HepG2 (cell line): Measurements from ENCODE around the gene SNX21. TPM values are rescaled to one million over a fixed set of nuclear protein-coding genes. Genes with fewer than 3 reads are reported as not detected.
A peak's percentile ranks its signal among the peaks of the same experiment; 100 is the strongest.

Experiments used
- CC2D1A ChIP-seq: sonication (generic); formaldehyde crosslinking; IDR thresholded peaks from 2 replicates; pipeline ENCODE4 v1.8.1; 2023; ENCODE audit warnings: mild to moderate bottlenecking, missing genetic modification reagents
- CHD2 ChIP-seq: IDR thresholded peaks from 2 replicates; pipeline ENCODE4 v1.6.1; 2011; ENCODE audit warnings: low read depth, low read length, improper control_type of control experiment
- PATZ1 ChIP-seq: sonication (generic); formaldehyde crosslinking; IDR thresholded peaks from 2 replicates; pipeline ENCODE4 v1.4.0; 2020; ENCODE audit warnings: missing genetic modification reagents
- ZNF567 ChIP-seq: sonication (generic); formaldehyde crosslinking; IDR thresholded peaks from 2 replicates; pipeline ENCODE4 v1.8.1; 2023; ENCODE audit warnings: mild to moderate bottlenecking, missing genetic modification reagents, borderline replicate concordance
- ZNF773 ChIP-seq: sonication (generic); formaldehyde crosslinking; IDR thresholded peaks from 2 replicates; pipeline ENCODE4 v1.4.0; 2020; ENCODE audit warnings: missing genetic modification reagents, borderline replicate concordance
- polyA plus RNA-seq, 8 experiments: library from polyadenylated mRNA; depleted of rRNA in 3 of 8; stranded (reverse) in 7 of 8; unstranded in 1 of 8; fragments of >200 nt; fragmentation: Illumina TruSeq in 4 of 8; extraction: Trizol in 4 of 8; gene quantifications; 2 replicates each; pipeline versions ENCODE4 v1.2.1 to v1.2.3, GENCODE V29; 2011 to 2016; ENCODE audit warnings: low read depth in 4 of 8, missing spikeins in 1 of 8, mixed read lengths in 1 of 8; ENCODE audit not compliant: insufficient read depth in 1 of 8
- total RNA-seq, 5 experiments: library from RNA; depleted of rRNA; stranded (reverse); fragments of >200 nt; fragmentation: Illumina TruSeq; extraction: Trizol; gene quantifications; 2 replicates each; pipeline ENCODE4 v1.2.3, GENCODE V29; 2016; ENCODE audit warnings: low read depth in 1 of 5
- TF ChIP-seq, protein P1 (sequence below): sonication (generic); formaldehyde crosslinking; IDR thresholded peaks from 2 replicates; pipeline ENCODE4 v1.5.1; 2020; ENCODE audit warnings: missing genetic modification reagents, mild to moderate bottlenecking, borderline replicate concordance
- TF ChIP-seq, protein P2 (sequence below): sonication (generic); formaldehyde crosslinking; IDR thresholded peaks from 2 replicates; pipeline ENCODE4 v1.4.0; 2020; ENCODE audit warnings: mild to moderate bottlenecking, low read depth, missing genetic modification reagents
- TF ChIP-seq, protein P3 (sequence below): sonication (generic); formaldehyde crosslinking; IDR thresholded peaks from 2 replicates; pipeline ENCODE4 v1.5.0; 2020; ENCODE audit warnings: mild to moderate bottlenecking, missing genetic modification reagents, borderline replicate concordance
- TF ChIP-seq, protein P4 (sequence below): sonication (generic); formaldehyde crosslinking; IDR thresholded peaks from 2 replicates; pipeline ENCODE4 v1.4.0; 2020; ENCODE audit warnings: low read depth, mild to moderate bottlenecking, missing genetic modification reagents
- TF ChIP-seq, protein P5 (sequence below): sonication (generic); formaldehyde crosslinking; IDR thresholded peaks from 2 replicates; pipeline ENCODE4 v1.8.1; 2023; ENCODE audit warnings: mild to moderate bottlenecking, inconsistent platforms, moderate library complexity, missing genetic modification reagents, borderline replicate concordance

The SNX21 gene
- total and polyA plus RNA-seq, 2 of the 13 experiments (the other 11 are each of a cell fraction or from before 2014, with no cell fraction given): 7.7 to 12.8 TPM

GRCh38 chr20:45857114-45857881, 23.7 kb downstream of the SNX21 start, which contains the start of the genes ACOT8 and ZSWIM3 (continued):
- TF ChIP-seq, protein P1, sequence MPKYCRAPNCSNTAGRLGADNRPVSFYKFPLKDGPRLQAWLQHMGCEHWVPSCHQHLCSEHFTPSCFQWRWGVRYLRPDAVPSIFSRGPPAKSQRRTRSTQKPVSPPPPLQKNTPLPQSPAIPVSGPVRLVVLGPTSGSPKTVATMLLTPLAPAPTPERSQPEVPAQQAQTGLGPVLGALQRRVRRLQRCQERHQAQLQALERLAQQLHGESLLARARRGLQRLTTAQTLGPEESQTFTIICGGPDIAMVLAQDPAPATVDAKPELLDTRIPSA (CRISPR knock-in tag): no peak; the same call in 1 of the 2 replicates
- peak; percentile 84 for TF ChIP-seq CHD2
- TF ChIP-seq, protein P2, sequence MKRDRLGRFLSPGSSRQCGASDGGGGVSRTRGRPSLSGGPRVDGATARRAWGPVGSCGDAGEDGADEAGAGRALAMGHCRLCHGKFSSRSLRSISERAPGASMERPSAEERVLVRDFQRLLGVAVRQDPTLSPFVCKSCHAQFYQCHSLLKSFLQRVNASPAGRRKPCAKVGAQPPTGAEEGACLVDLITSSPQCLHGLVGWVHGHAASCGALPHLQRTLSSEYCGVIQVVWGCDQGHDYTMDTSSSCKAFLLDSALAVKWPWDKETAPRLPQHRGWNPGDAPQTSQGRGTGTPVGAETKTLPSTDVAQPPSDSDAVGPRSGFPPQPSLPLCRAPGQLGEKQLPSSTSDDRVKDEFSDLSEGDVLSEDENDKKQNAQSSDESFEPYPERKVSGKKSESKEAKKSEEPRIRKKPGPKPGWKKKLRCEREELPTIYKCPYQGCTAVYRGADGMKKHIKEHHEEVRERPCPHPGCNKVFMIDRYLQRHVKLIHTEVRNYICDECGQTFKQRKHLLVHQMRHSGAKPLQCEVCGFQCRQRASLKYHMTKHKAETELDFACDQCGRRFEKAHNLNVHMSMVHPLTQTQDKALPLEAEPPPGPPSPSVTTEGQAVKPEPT (CRISPR knock-in tag): no peak
- TF ChIP-seq, protein P3, sequence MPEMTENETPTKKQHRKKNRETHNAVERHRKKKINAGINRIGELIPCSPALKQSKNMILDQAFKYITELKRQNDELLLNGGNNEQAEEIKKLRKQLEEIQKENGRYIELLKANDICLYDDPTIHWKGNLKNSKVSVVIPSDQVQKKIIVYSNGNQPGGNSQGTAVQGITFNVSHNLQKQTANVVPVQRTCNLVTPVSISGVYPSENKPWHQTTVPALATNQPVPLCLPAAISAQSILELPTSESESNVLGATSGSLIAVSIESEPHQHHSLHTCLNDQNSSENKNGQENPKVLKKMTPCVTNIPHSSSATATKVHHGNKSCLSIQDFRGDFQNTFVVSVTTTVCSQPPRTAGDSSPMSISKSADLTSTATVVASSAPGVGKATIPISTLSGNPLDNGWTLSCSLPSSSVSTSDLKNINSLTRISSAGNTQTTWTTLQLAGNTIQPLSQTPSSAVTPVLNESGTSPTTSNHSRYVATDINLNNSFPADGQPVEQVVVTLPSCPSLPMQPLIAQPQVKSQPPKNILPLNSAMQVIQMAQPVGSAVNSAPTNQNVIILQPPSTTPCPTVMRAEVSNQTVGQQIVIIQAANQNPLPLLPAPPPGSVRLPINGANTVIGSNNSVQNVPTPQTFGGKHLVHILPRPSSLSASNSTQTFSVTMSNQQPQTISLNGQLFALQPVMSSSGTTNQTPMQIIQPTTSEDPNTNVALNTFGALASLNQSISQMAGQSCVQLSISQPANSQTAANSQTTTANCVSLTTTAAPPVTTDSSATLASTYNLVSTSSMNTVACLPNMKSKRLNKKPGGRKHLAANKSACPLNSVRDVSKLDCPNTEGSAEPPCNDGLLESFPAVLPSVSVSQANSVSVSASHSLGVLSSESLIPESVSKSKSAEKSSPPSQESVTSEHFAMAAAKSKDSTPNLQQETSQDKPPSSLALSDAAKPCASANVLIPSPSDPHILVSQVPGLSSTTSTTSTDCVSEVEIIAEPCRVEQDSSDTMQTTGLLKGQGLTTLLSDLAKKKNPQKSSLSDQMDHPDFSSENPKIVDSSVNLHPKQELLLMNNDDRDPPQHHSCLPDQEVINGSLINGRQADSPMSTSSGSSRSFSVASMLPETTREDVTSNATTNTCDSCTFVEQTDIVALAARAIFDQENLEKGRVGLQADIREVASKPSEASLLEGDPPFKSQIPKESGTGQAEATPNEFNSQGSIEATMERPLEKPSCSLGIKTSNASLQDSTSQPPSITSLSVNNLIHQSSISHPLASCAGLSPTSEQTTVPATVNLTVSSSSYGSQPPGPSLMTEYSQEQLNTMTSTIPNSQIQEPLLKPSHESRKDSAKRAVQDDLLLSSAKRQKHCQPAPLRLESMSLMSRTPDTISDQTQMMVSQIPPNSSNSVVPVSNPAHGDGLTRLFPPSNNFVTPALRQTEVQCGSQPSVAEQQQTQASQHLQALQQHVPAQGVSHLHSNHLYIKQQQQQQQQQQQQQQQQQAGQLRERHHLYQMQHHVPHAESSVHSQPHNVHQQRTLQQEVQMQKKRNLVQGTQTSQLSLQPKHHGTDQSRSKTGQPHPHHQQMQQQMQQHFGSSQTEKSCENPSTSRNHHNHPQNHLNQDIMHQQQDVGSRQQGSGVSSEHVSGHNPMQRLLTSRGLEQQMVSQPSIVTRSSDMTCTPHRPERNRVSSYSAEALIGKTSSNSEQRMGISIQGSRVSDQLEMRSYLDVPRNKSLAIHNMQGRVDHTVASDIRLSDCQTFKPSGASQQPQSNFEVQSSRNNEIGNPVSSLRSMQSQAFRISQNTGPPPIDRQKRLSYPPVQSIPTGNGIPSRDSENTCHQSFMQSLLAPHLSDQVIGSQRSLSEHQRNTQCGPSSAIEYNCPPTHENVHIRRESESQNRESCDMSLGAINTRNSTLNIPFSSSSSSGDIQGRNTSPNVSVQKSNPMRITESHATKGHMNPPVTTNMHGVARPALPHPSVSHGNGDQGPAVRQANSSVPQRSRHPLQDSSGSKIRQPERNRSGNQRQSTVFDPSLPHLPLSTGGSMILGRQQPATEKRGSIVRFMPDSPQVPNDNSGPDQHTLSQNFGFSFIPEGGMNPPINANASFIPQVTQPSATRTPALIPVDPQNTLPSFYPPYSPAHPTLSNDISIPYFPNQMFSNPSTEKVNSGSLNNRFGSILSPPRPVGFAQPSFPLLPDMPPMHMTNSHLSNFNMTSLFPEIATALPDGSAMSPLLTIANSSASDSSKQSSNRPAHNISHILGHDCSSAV (CRISPR knock-in tag): no peak
- peak; percentile 67; the same call in 1 of the 2 replicates for TF ChIP-seq ZNF567 (CRISPR knock-in tag)
- TF ChIP-seq CC2D1A: no peak
- peak; percentile 76; the same call in 1 of the 2 replicates for TF ChIP-seq ZNF773 (CRISPR knock-in tag)
- TF ChIP-seq, protein P4, sequence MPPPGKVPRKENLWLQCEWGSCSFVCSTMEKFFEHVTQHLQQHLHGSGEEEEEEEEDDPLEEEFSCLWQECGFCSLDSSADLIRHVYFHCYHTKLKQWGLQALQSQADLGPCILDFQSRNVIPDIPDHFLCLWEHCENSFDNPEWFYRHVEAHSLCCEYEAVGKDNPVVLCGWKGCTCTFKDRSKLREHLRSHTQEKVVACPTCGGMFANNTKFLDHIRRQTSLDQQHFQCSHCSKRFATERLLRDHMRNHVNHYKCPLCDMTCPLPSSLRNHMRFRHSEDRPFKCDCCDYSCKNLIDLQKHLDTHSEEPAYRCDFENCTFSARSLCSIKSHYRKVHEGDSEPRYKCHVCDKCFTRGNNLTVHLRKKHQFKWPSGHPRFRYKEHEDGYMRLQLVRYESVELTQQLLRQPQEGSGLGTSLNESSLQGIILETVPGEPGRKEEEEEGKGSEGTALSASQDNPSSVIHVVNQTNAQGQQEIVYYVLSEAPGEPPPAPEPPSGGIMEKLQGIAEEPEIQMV (CRISPR knock-in tag): 0 out of 2 replicates have a peak, but pooled peaks have one; percentile 19
- TF ChIP-seq, protein P5, sequence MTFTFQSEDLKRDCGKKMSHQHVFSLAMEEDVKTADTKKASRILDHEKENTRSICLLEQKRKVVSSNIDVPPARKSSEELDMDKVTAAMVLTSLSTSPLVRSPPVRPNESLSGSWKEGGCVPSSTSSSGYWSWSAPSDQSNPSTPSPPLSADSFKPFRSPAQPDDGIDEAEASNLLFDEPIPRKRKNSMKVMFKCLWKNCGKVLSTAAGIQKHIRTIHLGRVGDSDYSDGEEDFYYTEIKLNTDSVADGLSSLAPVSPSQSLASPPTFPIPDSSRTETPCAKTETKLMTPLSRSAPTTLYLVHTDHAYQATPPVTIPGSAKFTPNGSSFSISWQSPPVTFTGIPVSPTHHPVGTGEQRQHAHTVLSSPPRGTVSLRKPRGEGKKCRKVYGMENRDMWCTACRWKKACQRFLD (CRISPR knock-in tag): peak; percentile 95; the same call in 1 of the 2 replicates
- TF ChIP-seq PATZ1 (CRISPR knock-in tag): no peak; the same call in 1 of the 2 replicates
